GM21723 (cell line): ENCODE data around the gene ATP6V1G3.
"Not testable (repeated sequence)": the region's sequence is repeated elsewhere in the genome, so short reads cannot be mapped to it uniquely, and the experiment has no call there.

Experiments used
- ATAC-seq: cut with Tn5 transposase; IDR thresholded peaks from one replicate; pipeline ENCODE4 v1.9.1; 2021; ENCODE audit warnings: mild to moderate bottlenecking, moderate library complexity; ENCODE audit not compliant: unreplicated experiment

The ATP6V1G3 gene

GRCh38 chr1:198498103-198498385 lies 42.4 kb downstream of the ATP6V1G3 start:
- no peak for ATAC-seq

GRCh38 chr1:198497326-198498102 lies 43.0 kb downstream of the ATP6V1G3 start:
- no peak for ATAC-seq

DNA sequence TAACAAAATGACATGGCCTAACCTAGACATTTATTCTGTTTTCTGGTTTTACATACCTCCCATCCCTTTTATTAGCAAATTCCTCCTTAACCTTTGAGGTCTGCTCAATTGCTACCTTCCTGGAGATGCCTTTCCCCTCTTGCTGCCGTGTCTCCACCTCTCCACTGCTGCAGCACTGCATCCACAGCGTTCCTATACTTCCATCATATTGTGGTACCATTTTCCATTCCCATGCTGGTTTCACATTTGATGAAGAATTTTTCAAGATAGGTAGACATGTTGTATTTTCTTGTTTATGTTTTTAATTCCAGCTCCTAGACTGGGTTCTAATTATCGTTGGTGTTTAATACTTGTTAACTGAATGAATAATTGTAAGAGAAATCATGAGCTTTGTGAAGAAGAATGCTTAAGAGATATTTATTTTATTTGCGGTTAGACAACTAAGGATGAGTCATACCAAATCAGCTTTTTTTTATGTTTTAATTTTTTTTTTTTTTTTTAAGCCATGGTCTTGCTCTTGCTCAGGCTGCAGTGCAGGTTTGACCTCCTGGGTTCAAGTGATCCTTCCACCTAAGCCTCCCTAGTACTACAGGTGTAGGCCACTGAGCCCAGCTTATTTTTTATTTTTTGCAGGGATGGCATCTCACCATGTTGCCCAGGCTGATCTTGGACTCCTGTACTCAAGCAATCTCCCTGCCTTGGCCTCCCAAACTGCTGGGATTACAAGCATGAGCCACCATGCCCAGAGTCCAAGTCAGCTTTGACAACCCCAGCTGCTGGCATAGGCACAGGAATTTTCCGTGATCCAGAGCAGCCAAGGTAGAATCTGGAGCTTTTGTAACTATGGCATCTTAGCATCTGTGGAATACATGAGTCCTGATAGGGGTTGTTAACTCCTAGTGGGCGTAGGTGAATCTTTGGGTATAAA lies 44.0 kb downstream of the ATP6V1G3 start:
- no peak for ATAC-seq

- no peak for ATAC-seq
These were observed 44.8 kb downstream of the ATP6V1G3 start for GRCh38 chr1:198495631-198496030.

- ATAC-seq = no peak
These were observed 45.8 kb downstream of the ATP6V1G3 start for GRCh38 chr1:198494658-198495103.

- ATAC-seq = no peak
These were observed 46.3 kb downstream of the ATP6V1G3 start for GRCh38 chr1:198494139-198494538.

- ATAC-seq = no peak
These were observed 47.2 kb downstream of the ATP6V1G3 start for GRCh38 chr1:198493329-198493728.

DNA sequence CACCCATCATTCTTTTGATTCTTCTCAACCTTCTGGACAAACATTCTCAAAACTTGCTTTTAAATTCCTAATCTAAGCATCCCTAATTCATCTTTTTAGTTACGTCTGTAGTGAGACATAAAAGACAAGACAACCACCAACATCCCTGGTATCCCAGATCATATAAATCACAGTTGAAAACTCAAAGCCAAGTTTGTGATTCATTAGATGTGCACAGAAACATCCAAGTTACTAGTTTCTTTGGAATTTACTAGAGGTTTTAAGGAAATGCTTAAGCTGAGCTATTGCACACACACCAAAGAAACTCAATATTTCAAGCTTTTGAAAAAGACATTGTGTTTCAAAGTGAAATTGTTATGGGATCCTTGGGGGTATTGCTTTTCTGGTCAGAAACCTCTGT lies 47.6 kb downstream of the ATP6V1G3 start:
- ATAC-seq = no peak

GRCh38 chr1:198491596-198491995 lies 48.9 kb downstream of the ATP6V1G3 start:
- ATAC-seq = no peak

DNA sequence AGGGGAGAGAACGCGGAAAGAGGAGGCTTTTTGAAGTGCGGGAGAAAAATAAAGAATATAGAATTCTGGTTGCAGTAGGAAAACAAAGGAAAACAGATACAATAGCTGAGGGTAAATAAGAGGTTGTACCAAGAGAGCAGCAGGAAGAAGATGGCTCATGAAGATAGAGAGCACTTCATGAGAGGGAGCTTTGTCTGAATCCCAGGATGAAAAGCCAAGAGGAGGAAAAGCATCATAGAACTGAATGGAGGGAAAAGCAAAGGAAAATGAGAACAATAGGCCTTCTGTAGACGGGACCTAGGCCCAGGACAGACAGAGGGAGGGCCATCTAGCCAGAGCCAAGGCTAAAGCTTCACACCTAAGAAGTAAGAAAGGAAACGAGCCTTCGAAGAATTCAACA lies 49.5 kb downstream of the ATP6V1G3 start:
- ATAC-seq = no peak

DNA sequence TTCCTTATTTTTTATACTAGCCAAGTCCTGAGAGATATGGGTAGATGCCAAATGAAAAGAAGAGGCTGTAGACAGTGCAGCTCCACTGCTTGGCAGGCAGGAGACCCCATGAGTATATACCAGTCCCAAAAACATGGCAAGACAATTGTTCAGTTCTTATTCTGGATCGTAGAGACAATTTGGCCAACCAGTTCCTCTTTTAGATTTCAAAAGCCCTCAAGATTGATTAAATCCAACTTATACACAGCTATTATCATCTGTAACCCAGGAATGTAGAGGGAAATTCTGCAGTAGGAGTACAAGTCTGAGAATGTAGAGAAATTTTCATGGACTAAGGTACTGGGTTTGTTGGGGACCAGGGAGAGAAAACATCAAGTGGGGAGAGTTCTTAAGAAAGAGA lies 50.3 kb downstream of the ATP6V1G3 start:
- no peak for ATAC-seq

DNA sequence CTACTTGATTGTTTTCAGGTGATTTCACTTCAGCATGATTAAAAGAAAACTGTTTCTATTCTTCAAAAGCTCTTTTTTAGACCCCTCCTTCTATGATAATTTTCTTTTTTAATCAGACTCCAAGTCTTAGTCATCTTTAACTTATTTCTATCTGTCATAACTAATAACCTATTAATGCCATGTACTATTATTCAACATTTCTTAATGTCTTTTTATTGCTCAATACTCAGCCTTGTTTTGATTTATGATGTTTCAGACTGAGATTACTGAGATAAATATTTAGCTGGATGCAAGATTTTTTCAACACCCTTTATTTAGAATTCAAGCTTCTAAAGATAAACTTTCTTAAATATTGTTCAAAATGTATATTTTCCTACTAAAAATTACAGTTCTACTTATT lies 53.6 kb downstream of the ATP6V1G3 start:
- no peak for ATAC-seq

DNA sequence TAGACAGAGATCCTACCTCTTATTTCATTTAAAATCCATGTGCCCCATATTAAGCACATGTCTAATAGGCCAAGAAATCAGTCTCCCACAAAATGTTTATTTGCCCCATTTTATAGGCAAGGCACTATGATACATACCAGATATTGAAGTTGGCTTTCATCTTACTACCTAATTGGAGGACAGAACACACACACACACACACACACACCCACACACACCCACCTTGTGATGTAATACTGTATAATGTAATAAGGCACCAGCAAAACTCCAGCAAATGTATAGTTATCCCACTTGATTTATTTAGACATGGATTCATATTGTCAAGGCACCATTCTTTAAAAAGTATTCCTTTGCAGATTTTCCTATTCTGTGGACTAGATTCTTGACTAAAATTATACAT lies 56.8 kb downstream of the ATP6V1G3 start:
- ATAC-seq = no peak

DNA sequence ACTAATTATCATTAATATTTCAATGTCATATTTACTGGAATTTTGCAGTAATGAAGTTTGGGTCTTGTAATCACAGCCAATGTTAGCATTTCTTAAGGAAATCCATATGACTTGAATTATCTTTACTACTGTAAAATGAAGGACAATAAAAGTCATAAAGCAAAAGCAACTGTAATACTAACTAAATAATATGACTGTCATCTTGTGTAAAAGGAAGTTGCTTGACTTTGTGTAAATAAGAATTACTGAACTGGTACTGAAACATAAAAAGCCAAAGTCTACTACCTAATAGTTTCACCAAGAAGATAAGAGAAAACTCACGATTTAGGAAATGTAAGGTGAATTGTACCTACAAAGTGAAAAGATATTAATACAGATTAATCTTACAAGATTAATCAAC lies 57.5 kb downstream of the ATP6V1G3 start:
- no peak for ATAC-seq

- ATAC-seq = no peak
These were observed 58.8 kb downstream of the ATP6V1G3 start for GRCh38 chr1:198481661-198482060.

DNA sequence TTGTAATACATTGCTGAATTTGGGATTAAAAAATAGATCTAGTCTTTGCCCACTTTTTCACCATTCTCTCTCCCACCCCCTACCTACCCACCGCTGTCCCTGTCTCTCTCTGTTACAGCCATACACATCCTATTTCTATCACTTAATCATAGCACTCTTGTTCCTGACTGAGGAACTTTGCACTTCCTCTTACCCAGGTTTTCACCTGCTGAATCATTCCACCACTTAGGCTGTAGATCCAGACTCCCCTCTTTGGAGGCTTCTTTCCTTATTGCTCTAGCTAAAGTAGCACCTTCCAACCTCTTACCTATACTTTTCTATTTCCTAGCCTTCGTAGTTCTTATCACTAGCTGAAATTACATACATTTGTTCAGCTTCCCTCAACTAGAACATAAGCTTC lies 59.6 kb downstream of the ATP6V1G3 start:
- no peak for ATAC-seq

- not testable (repeated sequence) for ATAC-seq
These were observed 63.1 kb downstream of the ATP6V1G3 start for GRCh38 chr1:198477354-198477753.
